ENCODE measurements around the gene TBC1D3B.
"Not testable (repeated sequence)": the region's sequence is repeated elsewhere in the genome, so short reads cannot be mapped to it uniquely, and the experiment has no call there.

The TBC1D3B gene

GRCh38 chr17:36201102-36201501 lies 24.7 kb upstream of the TBC1D3B start:
- DNase-seq (ENCODE audit: low read depth), result not testable (repeated sequence)

- DNase-seq (ENCODE audit: low read depth), result no peak
Observed at GRCh38 chr17:36198831-36199465, 22.5 kb upstream of the TBC1D3B start.

- no peak for DNase-seq (ENCODE audit: low read depth)
Observed at GRCh38 chr17:36197387-36197703, 20.9 kb upstream of the TBC1D3B start.

GRCh38 chr17:36196131-36196486 lies 19.7 kb upstream of the TBC1D3B start:
- no peak for DNase-seq (ENCODE audit: low read depth)

- no peak for DNase-seq (ENCODE audit: low read depth)
Observed at GRCh38 chr17:36195434-36196130, 19.1 kb upstream of the TBC1D3B start.

GRCh38 chr17:36194832-36195433 lies 18.5 kb upstream of the TBC1D3B start:
- DNase-seq (ENCODE audit: low read depth), result not testable (repeated sequence)

- DNase-seq (ENCODE audit: low read depth), result not testable (repeated sequence)
Observed at GRCh38 chr17:36194147-36194831, 17.9 kb upstream of the TBC1D3B start.

GRCh38 chr17:36193216-36193775 lies 16.9 kb upstream of the TBC1D3B start:
- DNase-seq (ENCODE audit: low read depth), result no peak

- not testable (repeated sequence) for DNase-seq (ENCODE audit: low read depth)
Observed at GRCh38 chr17:36190549-36191330, 14.3 kb upstream of the TBC1D3B start.

GRCh38 chr17:36189993-36190392 lies 13.6 kb upstream of the TBC1D3B start:
- DNase-seq (ENCODE audit: low read depth), result not testable (repeated sequence)

- DNase-seq (ENCODE audit: low read depth), result no peak
Observed at GRCh38 chr17:36188891-36189306, 12.5 kb upstream of the TBC1D3B start.

GRCh38 chr17:36187943-36188665 lies 11.7 kb upstream of the TBC1D3B start:
- not testable (repeated sequence) for DNase-seq (ENCODE audit: low read depth)

GRCh38 chr17:36186810-36187763 lies 10.7 kb upstream of the TBC1D3B start:
- not testable (repeated sequence) for DNase-seq (ENCODE audit: low read depth)

- DNase-seq (ENCODE audit: low read depth), result no peak
Observed at GRCh38 chr17:36185416-36185815, 9.0 kb upstream of the TBC1D3B start.

- no peak for DNase-seq (ENCODE audit: low read depth)
Observed at GRCh38 chr17:36184023-36184765, 7.8 kb upstream of the TBC1D3B start.

- peak; percentile 67 for DNase-seq (ENCODE audit: low read depth)
Observed at GRCh38 chr17:36183001-36183971, 6.8 kb upstream of the TBC1D3B start.

- DNase-seq (ENCODE audit: low read depth), result no peak
Observed at GRCh38 chr17:36182176-36183000, 6.0 kb upstream of the TBC1D3B start.

All from iris pigment epithelial cell (primary cell).